NCI-H128 (cell line): ENCODE results near the gene ZNF665.
"Not testable (repeated sequence)": the region's sequence is repeated elsewhere in the genome, so short reads cannot be mapped to it uniquely, and the experiment has no call there.

Experiments used
- DNase-seq: peaks from one replicate; lab custom pipeline; 2025; ENCODE audit not compliant: unreplicated experiment; lab: John Stamatoyannopoulos, UW

ZNF665 gene

DNA sequence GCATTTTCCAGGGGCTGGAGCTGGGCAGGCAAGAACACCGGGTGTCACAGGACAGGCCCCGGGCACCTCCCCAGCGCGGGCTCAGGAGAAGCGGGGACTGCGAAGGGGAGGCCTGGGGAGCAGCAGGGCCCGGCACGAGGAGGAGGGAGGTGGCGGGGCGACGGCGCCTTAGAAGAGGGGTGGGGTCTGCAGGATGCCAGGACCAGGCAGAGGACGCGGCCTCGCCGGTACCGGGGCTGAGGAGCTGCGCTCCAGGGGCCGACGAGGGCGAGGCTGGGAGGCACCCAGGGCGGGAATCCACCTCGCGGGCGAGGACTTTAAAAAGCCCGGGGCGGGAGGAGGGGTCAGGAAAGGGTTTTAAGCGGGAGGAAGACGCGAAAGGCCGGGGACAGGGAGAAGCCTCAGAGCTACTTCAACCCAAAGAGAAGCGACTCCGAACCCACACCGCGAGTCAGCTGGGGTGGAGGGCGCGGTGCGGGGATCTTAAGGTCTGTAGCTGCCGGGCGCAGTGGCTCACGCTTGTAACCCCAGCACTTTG, 35.0 kb downstream of the ZNF665 start:
- no peak for DNase-seq

DNA sequence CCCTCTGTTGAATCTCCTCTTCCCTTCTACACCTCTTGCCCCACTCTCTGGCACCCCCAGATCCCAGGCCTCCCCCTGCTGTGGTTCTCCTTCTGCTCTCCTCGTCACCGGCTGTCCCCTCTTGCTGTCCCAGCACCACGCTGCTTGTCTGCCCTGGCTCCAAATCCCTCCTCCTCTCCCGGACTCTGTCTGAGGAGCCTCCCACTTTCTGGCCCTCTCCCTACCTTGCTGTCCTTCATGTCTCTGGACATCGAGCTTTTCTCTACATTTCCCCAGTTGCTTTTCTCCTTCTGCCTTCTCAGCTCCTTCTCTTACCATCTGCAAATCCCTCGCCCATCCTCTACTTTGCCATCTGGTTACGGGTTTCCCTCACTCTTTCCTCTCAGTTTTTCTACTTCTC, 35.5 kb downstream of the ZNF665 start:
- DNase-seq = no peak

DNA sequence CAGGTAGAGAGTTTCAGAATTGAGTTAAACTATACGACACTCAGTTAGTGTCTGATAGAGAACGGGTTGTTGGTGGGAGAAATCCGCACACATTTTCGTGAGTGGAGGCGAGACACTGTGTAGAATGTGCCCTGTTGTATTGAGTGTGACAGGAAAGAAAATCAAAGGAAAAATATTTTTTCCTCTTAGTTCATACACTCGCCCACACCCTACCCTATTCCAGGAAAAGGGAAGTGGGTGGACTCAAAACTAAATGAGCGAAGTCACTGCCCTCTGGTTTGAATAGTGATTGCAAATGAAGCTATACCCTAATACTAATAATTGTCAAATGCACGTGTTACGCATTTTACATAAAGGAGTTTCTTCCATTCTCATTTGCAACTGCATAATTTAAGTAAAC, 36.3 kb downstream of the ZNF665 start:
- DNase-seq = no peak

DNA sequence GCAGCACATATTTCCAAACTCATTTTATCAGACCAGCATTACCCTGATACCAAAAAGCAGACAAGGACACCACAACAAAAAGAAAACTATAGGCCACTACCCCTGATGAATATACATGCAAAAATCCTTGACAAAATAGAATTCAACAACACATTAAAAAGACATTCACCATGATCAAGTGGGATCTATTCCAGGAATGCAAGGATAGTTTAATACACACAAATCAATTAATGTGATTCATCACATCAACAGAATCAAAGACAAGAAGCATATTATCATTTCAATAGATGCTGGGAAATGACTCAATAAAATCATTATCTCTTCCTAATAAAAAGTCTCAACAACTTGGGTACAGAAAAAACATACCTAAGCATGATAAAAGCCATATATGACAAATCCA, 45.5 kb downstream of the ZNF665 start:
- no peak for DNase-seq

DNA sequence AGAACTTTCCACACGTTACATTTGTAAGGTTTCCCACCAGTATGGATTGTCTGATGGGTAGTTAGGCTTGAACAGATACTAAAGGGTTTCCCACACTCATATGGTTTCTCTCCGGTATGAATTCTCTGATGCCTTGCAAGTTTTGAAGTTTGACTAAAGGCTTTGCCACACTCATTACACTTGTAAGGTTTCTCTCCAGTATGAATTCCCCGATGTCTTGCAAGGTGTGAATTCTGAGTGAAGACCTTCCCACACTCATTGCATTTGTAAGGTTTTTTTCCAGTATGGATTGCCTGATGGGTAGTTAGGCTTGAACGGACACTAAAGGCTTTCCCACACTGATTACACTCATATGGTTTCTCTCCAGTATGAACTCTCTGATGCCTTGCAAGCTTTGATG, 52.8 kb downstream of the ZNF665 start:
- DNase-seq = no peak

DNA sequence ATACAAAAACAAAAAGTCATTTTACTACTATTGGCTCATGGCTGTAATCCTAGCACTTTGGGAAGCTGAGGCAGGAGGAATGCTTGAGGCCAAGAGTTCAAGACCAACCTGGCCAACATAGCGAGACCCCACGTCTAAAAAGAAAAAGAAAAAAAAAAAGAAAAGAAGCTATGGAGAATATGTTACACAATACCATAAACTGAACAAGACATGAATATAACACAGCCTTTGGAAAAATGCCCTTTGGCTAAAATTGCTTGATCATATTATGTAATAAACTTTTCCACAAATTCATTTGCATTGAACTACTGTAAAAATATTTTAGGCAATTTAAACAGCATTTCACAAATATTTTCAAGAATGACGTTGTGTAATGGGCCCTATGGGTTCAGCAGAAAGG, 56.7 kb downstream of the ZNF665 start:
- no peak for DNase-seq

DNA sequence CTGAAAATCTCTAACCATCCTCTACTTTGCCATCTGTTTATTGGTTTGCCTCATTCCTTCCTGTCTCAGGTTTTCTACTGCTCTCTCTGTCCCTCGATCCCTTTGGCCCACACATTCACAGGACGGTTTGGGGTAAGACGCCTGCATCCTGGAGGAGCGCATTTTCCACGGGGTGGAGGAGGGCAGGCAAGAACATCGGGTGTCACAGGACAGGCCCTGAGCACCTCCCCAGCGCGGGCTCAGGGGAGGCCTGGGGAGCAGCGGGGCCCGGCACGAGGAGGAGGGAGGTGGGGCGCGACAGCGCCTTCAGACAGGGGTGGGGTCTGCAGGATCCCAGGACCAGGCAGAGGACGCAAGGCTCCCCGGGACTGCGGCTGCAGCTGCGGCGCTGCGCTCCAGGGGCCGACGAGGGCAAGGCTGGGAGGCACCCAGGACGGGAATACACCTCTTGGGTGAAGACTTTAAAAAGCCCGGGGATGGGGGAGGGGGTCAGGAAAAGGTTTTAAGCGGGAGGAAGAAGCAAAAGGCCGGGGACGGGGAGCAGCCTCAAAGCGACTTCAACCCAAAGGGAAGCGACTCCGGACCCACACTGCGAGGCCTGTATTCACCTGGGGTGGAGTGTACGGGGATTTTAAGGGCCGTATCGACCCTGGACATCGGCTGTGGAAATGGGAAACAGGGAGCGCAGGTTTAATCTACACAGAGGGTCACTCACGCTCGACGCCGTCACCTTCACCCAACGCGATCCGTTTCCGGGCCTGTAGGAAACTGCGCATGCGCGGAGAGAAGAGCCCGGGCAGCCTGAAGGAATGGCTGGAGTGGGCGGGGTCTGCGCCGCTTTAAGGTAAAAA, 60.8 kb downstream of the ZNF665 start, which contains the start of gene ZNF415:
TSS of gene ZNF415 (minus strand) at position 770 of the 851 bp plus-strand sequence. CDS start 10,234 bp downstream, outside the sequence.
- peak; percentile 85 for DNase-seq

DNA sequence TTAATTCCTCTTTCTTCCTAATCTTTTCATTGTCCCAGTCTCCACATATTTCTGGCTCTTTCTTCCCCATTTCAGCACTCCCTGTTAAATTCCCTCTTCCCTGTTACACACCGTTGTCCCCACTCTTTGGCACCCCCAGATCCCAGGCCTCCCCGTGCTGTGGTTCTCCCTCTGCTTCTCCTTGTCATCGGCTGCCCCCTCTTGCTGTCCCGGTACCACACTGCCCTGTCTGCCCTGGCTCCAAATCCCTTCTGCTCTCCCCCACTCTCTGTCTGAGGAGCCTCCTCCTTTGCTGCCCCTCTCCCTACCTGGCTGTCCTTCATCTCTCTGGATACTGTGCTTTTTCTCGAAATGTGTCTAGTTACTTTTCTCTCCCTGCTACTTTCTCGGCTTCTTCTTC, 61.4 kb downstream of the ZNF665 start:
- no peak for DNase-seq

DNA sequence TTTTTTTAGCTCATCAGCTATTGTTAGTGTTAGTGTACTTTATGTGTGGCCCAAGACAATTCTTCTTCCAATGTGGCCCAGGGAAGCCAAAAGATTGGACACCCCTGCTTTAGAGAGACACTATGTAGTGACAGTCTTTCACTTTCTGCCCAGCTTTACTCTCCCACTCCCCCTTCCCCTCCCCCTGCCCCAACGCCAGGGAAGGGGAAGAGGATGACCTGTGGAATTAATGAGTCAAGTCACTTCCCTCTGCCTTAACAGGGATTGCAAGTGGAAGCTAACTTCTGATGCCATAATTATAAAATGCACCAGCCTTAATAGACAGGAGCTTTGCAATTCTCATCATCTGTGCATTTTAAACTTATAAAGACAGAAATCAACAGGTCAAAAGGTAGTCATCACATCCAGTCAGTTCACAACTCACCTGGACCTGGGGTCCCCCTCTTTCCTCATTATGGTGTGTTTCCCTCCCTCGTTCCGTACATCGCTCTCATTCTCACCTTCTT, 62.0 kb downstream of the ZNF665 start:
- no peak for DNase-seq

DNA sequence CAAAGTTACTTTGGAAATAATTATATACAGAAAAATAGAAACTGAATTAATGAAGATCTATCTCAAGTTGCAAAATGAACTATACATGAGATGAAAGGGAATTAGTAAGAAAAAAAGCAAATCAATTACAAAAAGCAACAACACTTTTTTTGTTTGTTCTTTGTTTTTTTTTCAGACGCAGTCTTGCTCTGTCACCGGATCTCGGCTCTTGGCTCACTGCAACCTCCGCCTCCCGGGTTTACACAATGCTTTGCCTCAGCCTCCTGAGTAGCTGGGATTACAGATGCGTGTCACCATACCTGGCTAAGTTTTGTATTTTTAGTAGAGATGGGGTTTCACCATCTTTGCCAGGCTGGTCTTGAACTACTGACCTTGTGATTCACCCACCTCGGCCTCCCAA, 62.7 kb downstream of the ZNF665 start:
- no peak for DNase-seq

DNA sequence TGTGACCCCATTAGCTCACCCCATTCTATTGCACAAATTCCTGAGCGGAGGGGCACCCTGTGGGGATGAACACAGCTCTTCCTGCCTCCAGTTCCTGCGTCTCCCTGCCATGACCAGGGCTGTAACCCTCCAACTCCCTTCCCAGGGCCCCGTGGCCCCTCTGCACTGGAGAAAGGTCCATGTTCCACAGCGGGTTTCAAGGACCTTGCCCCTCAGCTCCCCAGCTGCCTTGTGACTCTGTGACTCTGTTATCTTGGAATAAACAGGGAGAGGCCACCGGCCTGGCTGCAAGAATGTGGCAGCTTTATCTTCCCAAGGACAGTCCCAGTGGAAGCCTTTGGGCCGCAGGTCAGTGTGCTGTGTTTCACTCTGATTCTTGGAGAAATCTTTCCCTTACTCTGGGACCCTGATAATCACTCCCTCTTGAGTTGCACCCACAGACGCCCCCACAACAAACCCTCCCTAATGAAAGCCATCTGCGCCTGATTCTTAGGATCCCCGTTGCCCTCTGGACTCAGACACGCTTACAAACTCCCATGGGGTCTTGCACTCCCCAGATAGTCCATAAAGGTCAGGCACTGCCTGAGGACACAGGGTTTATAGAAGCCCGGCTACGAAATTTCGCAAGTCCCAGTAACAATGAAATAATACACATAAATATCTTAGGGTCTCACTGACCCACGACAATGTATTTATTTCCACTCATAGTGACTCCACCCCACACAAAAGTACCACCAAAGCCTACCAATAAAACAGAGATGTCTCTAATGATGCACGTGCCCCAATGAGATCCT, 66.2 kb downstream of the ZNF665 start:
- DNase-seq = not testable (repeated sequence)

DNA sequence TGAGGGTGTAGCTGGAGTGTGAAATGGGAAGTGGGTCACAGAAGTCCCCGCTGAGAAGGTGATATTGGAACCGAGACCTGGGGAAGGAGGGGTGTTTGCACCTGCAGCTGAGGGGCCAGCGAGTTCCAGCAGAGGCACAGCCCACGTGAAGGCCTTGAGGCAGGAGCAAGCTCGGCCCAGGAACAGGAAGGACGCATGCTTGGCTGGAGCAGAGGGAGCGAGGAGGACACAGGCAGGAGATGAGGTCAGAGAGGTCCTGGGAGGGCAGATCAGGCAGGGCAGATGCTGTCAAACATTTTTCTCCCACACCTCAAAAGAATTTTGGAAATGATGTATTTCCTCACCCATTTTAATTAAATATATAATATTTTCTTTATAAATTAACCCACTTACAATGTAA, 69.8 kb downstream of the ZNF665 start:
- DNase-seq = no peak
